ENCODE measurements around the gene ETV6.
A peak's percentile ranks its signal among the peaks of the same experiment; 100 is the strongest.

Gene ETV6

DNA sequence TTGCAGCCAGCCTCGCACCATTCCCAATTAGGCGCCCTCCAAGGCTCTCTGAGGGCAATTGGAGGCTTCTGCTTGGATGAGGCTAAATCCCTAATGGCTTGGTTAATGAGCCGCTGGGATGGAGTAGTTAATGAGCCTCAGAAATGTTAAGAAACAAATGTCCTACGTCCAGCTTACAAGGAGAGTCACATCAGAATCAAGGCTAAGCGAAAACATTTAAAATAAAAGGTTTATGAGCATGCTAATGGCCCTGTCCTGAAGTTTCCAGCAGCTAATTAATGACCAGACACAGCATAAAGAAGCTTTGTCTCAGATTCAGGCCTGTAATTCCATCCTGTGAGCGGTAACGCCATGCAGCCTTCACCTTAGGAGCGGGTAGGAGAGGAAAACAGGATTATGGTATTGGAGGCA lies 220.6 kb downstream of the ETV6 start:
- no peak for DNase-seq

- no peak for DNase-seq
Observed at GRCh38 chr12:11872055-11872454, 222.6 kb downstream of the ETV6 start.

DNA sequence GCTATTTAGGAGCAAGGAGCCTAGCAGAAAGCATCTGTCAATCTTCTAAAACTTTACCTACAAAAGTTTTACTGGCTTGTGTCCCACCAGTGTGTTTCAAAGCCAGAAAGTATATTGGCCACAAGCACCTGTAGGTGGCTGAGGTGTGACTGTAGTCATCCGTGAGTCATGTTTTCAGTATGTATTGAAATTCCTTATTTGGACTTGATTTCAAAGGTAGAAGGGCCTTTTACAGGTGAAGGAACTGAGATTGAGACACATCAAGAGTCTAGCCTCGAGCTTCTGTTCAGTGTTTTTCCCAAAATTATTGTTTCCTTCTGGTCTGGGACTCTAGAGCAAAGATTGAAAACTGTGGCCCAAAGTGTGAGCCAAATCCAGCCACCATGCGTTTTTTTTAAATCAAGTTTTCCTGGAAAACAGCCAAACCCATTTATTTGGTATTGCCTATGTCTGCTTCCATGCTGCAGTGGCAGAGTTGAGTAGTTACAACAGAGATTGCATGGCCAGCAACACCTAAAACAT lies 226.0 kb downstream of the ETV6 start:
- no peak for DNase-seq

DNA sequence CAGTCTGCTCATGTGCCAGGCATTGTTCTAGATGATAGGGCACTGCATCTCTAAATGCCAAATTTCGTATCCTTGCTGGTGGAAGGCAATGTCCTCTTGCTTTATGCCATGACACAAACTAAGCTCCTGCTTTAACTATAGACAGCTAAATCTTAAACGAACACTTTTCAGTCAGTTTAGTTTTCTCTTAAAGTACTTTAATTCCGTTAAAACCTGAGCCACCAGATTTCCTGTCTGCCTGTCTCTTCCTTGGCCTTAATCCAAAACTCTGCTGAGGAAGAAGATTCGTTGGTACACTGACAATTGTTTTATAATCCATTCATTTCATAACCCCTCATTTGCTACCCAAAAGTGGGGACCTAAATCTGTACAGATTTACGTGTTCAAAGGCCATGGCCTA lies 226.8 kb downstream of the ETV6 start:
- DNase-seq = no peak

GRCh38 chr12:11877102-11877826 lies 227.8 kb downstream of the ETV6 start:
- DNase-seq = no peak

DNA sequence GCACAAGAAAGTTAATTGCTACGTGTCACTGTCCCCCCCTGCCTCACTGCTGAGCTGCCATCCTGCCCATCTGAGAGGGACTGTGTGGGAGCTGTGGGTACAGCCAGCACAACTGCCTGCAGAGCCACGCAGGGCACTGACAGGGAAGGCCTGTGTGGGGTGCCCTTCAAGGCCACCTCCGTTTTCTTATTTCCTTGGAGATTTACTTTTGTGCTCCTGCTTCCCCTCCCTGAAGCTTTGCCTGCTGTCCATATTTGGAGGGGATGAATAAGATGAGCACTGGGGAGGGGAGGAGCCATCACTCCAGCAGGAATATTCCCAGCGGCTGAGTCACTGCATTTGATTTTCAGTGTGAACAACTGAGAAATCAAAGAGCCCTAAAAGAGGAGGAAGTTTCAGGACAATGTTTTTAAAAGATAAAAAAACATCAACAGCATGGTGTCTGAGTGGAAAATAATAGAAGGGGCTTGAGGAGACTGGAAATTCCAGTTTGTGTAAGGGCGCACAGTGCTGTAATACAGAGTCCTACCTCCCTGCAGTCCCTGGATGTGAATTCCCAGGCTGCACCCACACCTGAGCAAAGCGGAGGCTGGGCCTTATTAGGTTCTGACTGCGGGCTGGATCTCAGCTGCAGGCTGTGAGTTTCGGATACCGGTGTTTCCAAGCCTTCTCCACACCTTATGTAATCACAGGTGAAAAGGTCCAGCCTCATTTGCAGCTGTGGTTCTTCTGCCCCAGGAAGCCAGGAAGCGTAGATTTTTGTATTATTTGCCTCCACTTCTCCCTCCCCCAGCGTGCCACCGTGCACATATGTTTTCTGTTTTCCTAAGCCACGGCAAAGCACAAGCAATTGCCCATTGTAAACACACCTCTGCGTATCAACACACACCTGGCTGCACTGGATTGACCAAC lies 228.7 kb downstream of the ETV6 start:
- peak; percentile 58 for DNase-seq

DNA sequence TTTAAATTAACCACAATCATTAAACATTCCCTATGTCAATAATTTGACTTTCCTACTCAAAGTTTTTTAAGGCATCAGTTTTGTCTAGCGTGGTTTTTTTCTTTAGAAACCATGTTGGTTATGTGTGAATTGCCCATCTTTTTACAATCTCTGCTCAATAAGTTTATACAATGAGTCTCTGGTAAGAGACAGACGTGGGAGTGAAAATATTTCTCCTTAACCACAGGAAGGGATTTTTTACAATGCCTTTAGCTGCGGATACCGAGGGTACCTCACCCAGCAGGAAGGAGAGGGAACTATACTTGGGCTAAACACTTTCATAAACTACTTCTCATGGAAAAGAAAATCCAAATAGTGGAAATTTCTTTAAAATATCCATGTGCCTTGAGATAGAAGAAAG lies 229.8 kb downstream of the ETV6 start:
- no peak for DNase-seq

DNA sequence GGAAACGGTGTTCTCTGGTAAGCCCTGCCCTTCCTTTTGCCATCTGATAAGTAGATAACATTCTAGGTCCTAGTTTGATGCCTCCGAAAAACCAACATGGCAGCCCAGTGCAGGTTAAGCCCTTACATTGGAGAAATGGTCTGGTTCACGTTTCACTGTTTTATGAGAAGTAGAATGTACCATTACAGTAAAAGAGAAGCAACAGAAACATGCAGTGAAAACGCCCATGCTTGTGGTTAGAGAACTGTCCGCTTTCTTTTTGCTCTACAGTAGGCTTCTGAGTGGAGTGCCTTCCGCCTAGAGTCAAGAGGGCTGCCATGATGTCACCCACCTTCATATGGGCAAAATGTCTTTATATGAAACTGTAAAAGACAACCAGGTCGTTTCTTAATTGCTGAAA lies 230.9 kb downstream of the ETV6 start:
- DNase-seq = no peak

GRCh38 chr12:11881835-11882234 lies 232.4 kb downstream of the ETV6 start:
- no peak for DNase-seq

- no peak for DNase-seq
Observed at GRCh38 chr12:11882301-11883019, 233.0 kb downstream of the ETV6 start.

DNA sequence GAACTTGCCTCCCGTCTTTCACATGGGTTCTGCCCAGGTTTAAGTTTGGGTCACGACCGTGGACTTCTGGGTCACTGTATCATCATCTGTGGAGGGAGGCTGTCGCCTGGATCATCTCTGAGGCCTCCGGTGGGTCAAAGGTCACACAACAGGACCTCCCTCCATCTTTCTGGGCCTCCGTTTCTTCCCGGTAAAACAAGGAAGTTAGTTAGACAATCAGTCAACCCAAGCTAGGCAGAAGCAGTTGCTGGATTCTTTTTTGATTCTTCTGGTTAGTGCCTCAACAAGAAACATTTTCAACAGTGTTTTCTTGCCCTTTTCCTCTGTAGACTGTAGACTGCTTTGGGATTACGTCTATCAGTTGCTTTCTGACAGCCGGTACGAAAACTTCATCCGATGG lies 234.6 kb downstream of the ETV6 start:
- no peak for DNase-seq

GRCh38 chr12:11884706-11885105 lies 235.2 kb downstream of the ETV6 start:
- no peak for DNase-seq

GRCh38 chr12:11885261-11886038 lies 236.0 kb downstream of the ETV6 start:
- DNase-seq = peak; percentile 38

DNA sequence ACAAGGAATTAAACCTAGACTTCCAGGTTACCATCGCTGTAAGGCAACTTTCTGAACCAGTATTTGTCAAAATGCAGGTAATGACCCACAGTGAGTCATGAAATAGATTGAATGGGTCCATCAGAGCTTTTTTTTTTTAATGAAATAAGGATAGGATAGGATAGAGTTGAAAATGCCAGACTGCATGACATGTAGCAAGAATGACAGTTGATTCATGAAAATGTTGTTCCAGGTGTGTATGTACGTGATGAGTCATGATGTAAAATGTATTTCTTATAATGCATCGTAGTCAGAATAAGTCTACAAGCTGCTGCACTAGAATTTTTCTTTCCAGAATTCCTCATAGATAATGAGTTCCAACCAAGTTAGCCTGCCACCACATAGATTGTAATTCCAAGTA lies 236.9 kb downstream of the ETV6 start:
- DNase-seq = no peak

DNA sequence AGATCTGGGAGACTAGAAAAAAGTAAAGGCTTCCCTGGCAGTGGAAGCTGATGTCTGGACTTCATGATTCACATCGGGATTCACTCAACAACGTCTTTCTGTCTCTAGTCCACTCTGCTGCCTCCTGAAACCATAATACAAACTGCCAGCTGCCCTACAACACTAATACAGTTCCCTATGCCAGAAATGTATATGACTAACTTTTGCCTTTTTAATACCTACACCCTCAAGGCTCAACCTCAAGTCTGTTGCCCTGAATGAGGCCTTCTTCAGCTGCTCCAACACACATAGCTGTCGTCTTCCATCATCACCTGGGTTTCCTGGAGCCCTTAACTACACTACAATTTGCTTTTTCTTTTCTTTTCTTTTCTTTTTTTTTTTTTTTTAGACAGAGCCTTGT lies 238.6 kb downstream of the ETV6 start:
- no peak for DNase-seq

- no peak for DNase-seq
Observed at GRCh38 chr12:11891346-11891745, 241.9 kb downstream of the ETV6 start.

- no peak for DNase-seq
Observed at GRCh38 chr12:11891754-11892386, 242.4 kb downstream of the ETV6 start.

DNA sequence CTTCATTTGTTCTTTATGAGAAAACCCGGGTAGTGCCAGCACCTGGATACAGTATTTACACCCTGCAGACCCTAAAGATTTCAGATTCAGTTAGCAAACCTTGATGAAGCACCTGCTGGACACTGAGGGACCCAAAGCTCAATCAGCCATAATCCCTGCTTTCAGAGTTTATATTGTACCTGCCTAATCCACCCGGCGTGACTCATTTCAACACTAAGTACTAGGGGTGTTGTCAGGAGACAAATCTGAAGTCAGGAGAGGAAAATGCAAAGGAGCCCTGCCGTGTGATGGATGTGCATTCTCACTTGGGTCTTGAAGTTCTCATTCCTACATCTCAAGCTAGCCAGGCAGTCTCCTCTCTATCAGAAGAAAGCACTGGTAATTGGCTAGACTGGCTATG lies 244.5 kb downstream of the ETV6 start:
- DNase-seq = no peak

DNA sequence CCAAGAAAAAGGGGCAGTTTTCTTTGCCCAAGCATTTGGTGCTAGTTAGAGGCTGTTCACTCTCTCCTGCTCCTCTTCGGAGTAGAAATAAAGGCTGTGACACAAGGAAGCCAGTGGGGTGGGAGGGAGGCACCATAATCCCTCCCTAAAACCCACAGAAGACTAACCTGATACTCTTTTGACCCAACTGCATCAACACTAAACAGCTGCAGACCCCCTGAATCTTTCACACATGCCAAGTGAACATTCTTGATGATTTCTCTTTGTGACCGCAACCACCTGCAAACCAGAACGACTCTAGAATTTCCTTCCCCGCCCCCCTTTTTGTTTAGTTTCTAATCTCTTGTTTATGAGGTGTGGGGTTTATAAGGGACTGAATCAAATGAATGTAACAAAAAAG lies 245.4 kb downstream of the ETV6 start:
- no peak for DNase-seq

DNA sequence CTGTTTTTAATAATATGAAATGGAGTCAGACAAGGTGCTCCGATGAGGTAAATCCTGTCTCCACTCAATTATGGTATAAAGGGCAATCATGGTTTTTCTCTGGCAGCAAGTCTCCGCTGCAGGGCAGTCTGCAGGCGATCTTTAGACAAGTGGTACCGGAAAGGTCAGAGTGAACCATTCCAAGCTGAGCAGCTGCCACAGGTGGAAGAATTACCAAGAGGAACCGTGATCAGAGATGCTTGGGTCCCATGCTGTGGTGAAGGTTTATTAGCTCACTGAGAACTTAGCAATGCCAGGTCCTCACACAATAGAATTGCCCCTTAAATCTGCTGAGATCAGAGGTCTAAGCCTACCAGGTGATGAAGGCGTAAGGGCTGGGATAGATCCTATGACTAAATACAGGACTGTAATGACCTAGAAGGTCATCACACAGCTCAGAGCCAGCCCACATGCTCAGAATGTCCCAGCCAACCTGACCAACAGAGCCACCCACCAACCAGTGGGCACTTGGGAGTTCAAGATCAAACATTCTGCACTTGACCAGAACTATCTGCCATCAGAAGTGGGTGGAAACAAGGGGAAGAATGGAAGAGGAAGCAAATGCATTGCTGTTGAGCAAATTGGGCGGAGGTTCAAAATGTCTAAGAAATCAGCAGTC lies 246.1 kb downstream of the ETV6 start:
- no peak for DNase-seq

DNA sequence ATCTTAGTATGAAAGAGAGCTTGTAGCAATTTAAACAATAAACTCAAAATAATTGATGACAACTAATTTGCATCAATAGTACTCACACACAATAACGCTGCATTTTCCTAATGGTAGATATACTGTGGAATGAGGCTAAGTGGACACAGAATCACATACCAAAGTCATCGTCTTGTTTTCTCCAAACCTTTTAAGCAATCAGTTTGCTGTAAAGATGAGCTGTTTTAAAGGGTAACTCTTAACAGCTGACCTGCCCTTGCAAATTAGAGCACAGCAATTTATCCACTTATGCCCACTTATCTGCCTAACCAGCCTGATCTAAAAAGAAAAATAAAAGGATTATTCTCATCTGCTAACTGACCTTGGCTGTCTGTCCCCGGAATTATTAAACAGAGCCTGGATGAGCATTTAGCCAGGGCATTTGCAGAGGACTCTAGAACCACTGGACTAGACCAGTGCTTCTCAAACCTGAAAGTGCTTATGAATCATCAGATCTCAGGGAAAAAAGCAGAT lies 247.0 kb downstream of the ETV6 start:
- peak; percentile 27 for DNase-seq
